GM12878 (cell line): ENCODE data around the gene ZNF613. TPM values are rescaled to one million over a fixed set of nuclear protein-coding genes. Genes with fewer than 3 reads are reported as not detected.

Experiments
- ATAC-seq: fragments of 200-7000 bp; cut with Tn5 transposase; 3 replicates; pipeline ENCODE4 v1.9.1; 2020; ENCODE audit warnings: mild to moderate bottlenecking, moderate library complexity
- BruUV-seq: library from RNA; stranded (reverse); fragments of 400-500 nt; replicated peaks from 2 replicates; lab custom pipeline; 2021; lab: Mats Ljungman, UMichigan
- CTCF ChIA-PET: fragments of 300-600 bp; sonication (Branson Sonifier 250); formaldehyde crosslinking; extraction: SDS; loops from one replicate; lab custom pipeline; 2021; ENCODE audit warnings: inconsistent platforms; lab: Yijun Ruan, JAX
- POLR2A ChIA-PET: fragments of 350-600 bp; formaldehyde crosslinking; extraction: SDS; loops from one replicate; lab custom pipeline; 2021; ENCODE audit warnings: inconsistent platforms; lab: Charles Lee
- RAD21 ChIA-PET: fragments of 300-600 bp; sonication (Branson Sonifier 250); formaldehyde crosslinking; loops from one replicate; lab custom pipeline; 2023; ENCODE audit warnings: antibody characterized with exemption; ENCODE audit not compliant: unreplicated experiment; lab: Charles Lee
- SMC1A ChIA-PET: fragments of 300-600 bp; sonication (Branson Sonifier 250); formaldehyde crosslinking; loops from one replicate; lab custom pipeline; 2023; ENCODE audit not compliant: unreplicated experiment, uncharacterized antibody; lab: Charles Lee
- DNase-seq: peaks from one replicate; pipeline ENCODE4 v3.0.0-alpha.2; 2011; ENCODE audit warnings: low read depth, low spot score
- FAIRE-seq: peaks from 3 replicates; lab custom pipeline; 2011; peaks lifted over from hg19 to GRCh38; lab: Jason Lieb, UNC
- H2AFZ ChIP-seq: 2 replicates; pipeline ENCODE4 v1.6.0; 2011; ENCODE audit warnings: low read depth, low read length, control low read depth; ENCODE audit not compliant: control insufficient read depth
- H3K27ac ChIP-seq: 2 replicates; pipeline ENCODE4 v1.5.1; 2011; ENCODE audit warnings: control low read depth; ENCODE audit not compliant: control insufficient read depth, insufficient read depth
- H3K27me3 ChIP-seq, 2 experiments: replicated peaks in 1 of 2; 2 replicates each; pipeline versions ENCODE4 v1.6.0 to v1.6.1; 2011; ENCODE audit warnings: low read length in 1 of 2; ENCODE audit not compliant: control insufficient read depth in 2 of 2, insufficient read depth in 2 of 2
- H3K36me3 ChIP-seq, 2 experiments: 2 replicates each; pipeline ENCODE4 v1.5.1; 2011; ENCODE audit warnings: low read length in 1 of 2; ENCODE audit not compliant: control insufficient read depth in 2 of 2, insufficient read depth in 2 of 2
- H3K4me1 ChIP-seq: 2 replicates; pipeline ENCODE4 v1.6.1; 2011; ENCODE audit warnings: mild to moderate bottlenecking, low read length, moderate library complexity, mixed read lengths; ENCODE audit not compliant: control insufficient read depth, insufficient read depth
- H3K4me2 ChIP-seq: 2 replicates; pipeline ENCODE4 v1.6.0; 2011; ENCODE audit warnings: control low read depth; ENCODE audit not compliant: control insufficient read depth, insufficient read depth
- H3K4me3 ChIP-seq: fragments of 200-600 bp; sonication (generic); 2 replicates; pipeline ENCODE4 v1.5.1; 2016
- H3K79me2 ChIP-seq: 2 replicates; pipeline ENCODE4 v1.6.0; 2011; ENCODE audit warnings: low read length; ENCODE audit not compliant: control insufficient read depth, insufficient read depth
- H3K9ac ChIP-seq: 2 replicates; pipeline ENCODE4 v1.8.0; 2011; ENCODE audit warnings: low read length, control low read depth, mixed read lengths; ENCODE audit not compliant: control insufficient read depth, insufficient read depth
- H3K9me3 ChIP-seq: replicated peaks from 3 replicates; pipeline ENCODE4 v1.5.1; 2011; ENCODE audit warnings: mild to moderate bottlenecking, low read length; ENCODE audit not compliant: control insufficient read depth, insufficient read depth
- H4K20me1 ChIP-seq: 2 replicates; pipeline ENCODE4 v1.6.0; 2011; ENCODE audit not compliant: control insufficient read depth, insufficient read depth
- BCLAF1 ChIP-seq: fragments of 450-650 bp; IDR thresholded peaks from 2 replicates; pipeline ENCODE4 v1.6.1; 2017; ENCODE audit warnings: antibody characterized with exemption, mild to moderate bottlenecking, moderate library complexity
- BHLHE40 ChIP-seq, 2 experiments: fragments of 450-650 bp in 1 of 2; IDR thresholded peaks; 2 replicates each; pipeline ENCODE4 v1.6.1; 2011 to 2017; ENCODE audit warnings: low read depth in 2 of 2, borderline replicate concordance in 1 of 2, improper control_type of control experiment in 1 of 2, low read length in 1 of 2, mild to moderate bottlenecking in 1 of 2
- E4F1 ChIP-seq: fragments of 450-650 bp; IDR thresholded peaks from 2 replicates; pipeline ENCODE4 v1.6.1; 2018; ENCODE audit warnings: borderline replicate concordance, mild to moderate bottlenecking; ENCODE audit not compliant: partially characterized antibody
- ELK1 ChIP-seq: IDR thresholded peaks from 2 replicates; pipeline ENCODE4 v1.6.1; 2012; ENCODE audit warnings: low read depth, low read length, improper control_type of control experiment
- IRF5 ChIP-seq: fragments of 450-650 bp; IDR thresholded peaks from 2 replicates; pipeline ENCODE4 v1.6.1; 2017; ENCODE audit warnings: borderline replicate concordance
- NFIC ChIP-seq: IDR thresholded peaks from 2 replicates; pipeline ENCODE4 v1.6.1; 2012; ENCODE audit warnings: low read depth, mild to moderate bottlenecking, inconsistent platforms, low read length, moderate library complexity
- NRF1 ChIP-seq: conservative IDR thresholded peaks from 2 replicates; pipeline ENCODE4 v1.6.1; 2011; ENCODE audit warnings: mild to moderate bottlenecking, low read depth, low read length, improper control_type of control experiment
- RUNX3 ChIP-seq: IDR thresholded peaks from 2 replicates; pipeline ENCODE4 v1.6.1; 2012; ENCODE audit warnings: low read length, inconsistent platforms
- SIN3A ChIP-seq: IDR thresholded peaks from 2 replicates; pipeline ENCODE4 v1.6.1; 2012; ENCODE audit warnings: low read depth, low read length, improper control_type of control experiment
- SMC3 ChIP-seq: IDR thresholded peaks from 2 replicates; pipeline ENCODE4 v1.6.1; 2011; ENCODE audit warnings: low read length, improper control_type of control experiment, borderline replicate concordance
- YY1 ChIP-seq: IDR thresholded peaks from 2 replicates; pipeline ENCODE4 v1.6.1; 2011; ENCODE audit warnings: low read depth, mild to moderate bottlenecking, low read length
- WGBS: methylation state at CpG from one replicate; pipeline ENCODE4 v1.1.6; 2016; ENCODE audit warnings: low lambda C conversion rate; ENCODE audit not compliant: insufficient replicate concordance, insufficient coverage; ENCODE audit errors: missing lambda C conversion rate; 5-methylcytosine and 5-hydroxymethylcytosine counted together
- in situ Hi-C: fragments of 300-500 bp; cut with MboI; formaldehyde crosslinking; loops from 9 replicates; pipeline ENCODE4 v1.14.3; 2018; ENCODE audit warnings: mixed read lengths
- intact Hi-C: fragments of 100-400 bp; cut with micrococcal nuclease; formaldehyde crosslinking; loops from one replicate; pipeline ENCODE4 v1.14.2; 2022; ENCODE audit not compliant: unreplicated experiment
- polyA plus RNA-seq, 11 experiments: library from polyadenylated mRNA; depleted of rRNA in 4 of 11; unstranded in 6 of 11; stranded (reverse) in 5 of 11; fragments of >200 nt; fragmentation: Nextera tagmentation in 4 of 11; fragmentation: Illumina TruSeq in 1 of 11; extraction: Ambion mirVana in 4 of 11; extraction: Trizol in 1 of 11; gene quantifications; 1 replicate in 1 of 11; 2 replicates in 10 of 11; pipeline versions ENCODE4 v1.2.1 to v1.2.3, GENCODE V29; 2011 to 2016; ENCODE audit warnings: inconsistent platforms in 2 of 11, missing spikeins in 2 of 11, low read depth in 1 of 11
- total RNA-seq, 4 experiments: library from RNA; depleted of rRNA in 3 of 4; stranded (reverse); fragments of >200 nt in 3 of 4; fragmentation: Illumina TruSeq in 1 of 4; extraction: Trizol in 1 of 4; gene quantifications; 2 replicates each; pipeline versions ENCODE4 v1.2.1 to v1.2.3, GENCODE V29; 2013 to 2021

Gene ZNF613
- total and polyA plus RNA-seq, 10 of the 15 experiments (the other 5 are each of a cell fraction or from before 2014, with no cell fraction given), result 3.3 to 7.8 (median 5.0) TPM

GRCh38 chr19:51903192-51903591 lies 24.1 kb upstream of the ZNF613 start:
- no peak overlapping the region for H3K4me3 ChIP-seq
- POLR2A ChIA-PET, result no interaction called here
- FAIRE-seq, result no peak
- TF ChIP-seq BHLHE40 (IDR thresholded peaks at IDR 0.05; ENCODE audit: borderline replicate concordance in 1 of 2, low read depth in 2 of 2, low read length in 1 of 2), result no peak
- no peak for TF ChIP-seq E4F1
- TF ChIP-seq NRF1, result no peak
- TF ChIP-seq YY1, result no peak
- no peak for TF ChIP-seq ELK1
- TF ChIP-seq SIN3A, result no peak
- no peak for TF ChIP-seq SMC3
- TF ChIP-seq RUNX3, result no peak
- no peak for TF ChIP-seq IRF5
- TF ChIP-seq BCLAF1, result no peak
- no peak for TF ChIP-seq NFIC

More at GRCh38 chr19:51903192-51903591, 24.1 kb upstream of the ZNF613 start:
- H3K27me3 ChIP-seq, result no peaks in the 10 kb centered on the region
- ChIA-PET CTCF (no interaction called here), RAD21 (no interaction called here), SMC1A (no interaction called here)
- no peaks in the 10 kb centered on the region for H4K20me1 ChIP-seq
- ATAC-seq, result no peak
- H2AFZ ChIP-seq, result no peak overlapping the region
- DNase-seq, result no peak
- H3K79me2 ChIP-seq, result peaks cover 8% of the 10 kb centered on the region
- no peaks in the 10 kb centered on the region for H3K4me1 ChIP-seq
- peaks cover under 1 to 7% of the 10 kb centered on the region in 2 experiments; a peak in 3 of 4 replicates for H3K36me3 ChIP-seq
- BruUV-seq, result no TSS peak
- 87% methylated on average over 8 of the region's 8 CpGs for WGBS
- in situ Hi-C loops, result no loop called here
- H3K27ac ChIP-seq, result no peak overlapping the region
- H3K9ac ChIP-seq, result no peak overlapping the region
- 0 out of 2 replicates have a peak overlapping the region, but pooled peaks have one; percentile 7 for H3K4me2 ChIP-seq
- H3K9me3 ChIP-seq, result peaks cover 43% of the 10 kb centered on the region
- intact Hi-C loops, result no loop called here
